Measurements from ENCODE around the gene SPECC1.

Gene SPECC1

GRCh38 chr17:20302246-20302917 is 293.2 kb downstream of the SPECC1 start:
- no peak overlapping the region for H3K9ac ChIP-seq (ENCODE audit: insufficient read length, low read depth)
- DNase-seq (ENCODE audit: low read depth, low spot score): no peak
- TF ChIP-seq ZNF274 (IDR thresholded peaks at IDR 0.05; ENCODE audit: low read depth, low read length) (no peak), YY1 (IDR thresholded peaks at IDR 0.05; ENCODE audit: insufficient read depth, insufficient read length) (no peak)
- peaks cover 5% of the 10 kb centered on the region for H3K36me3 ChIP-seq (ENCODE audit: insufficient read depth, insufficient read length, low read length)
- H3K9me3 ChIP-seq (ENCODE audit: insufficient read depth, low read length): peaks cover 10% of the 10 kb centered on the region
- H3K4me1 ChIP-seq (ENCODE audit: insufficient read depth, insufficient read length): peaks cover 2% of the 10 kb centered on the region
- no peak overlapping the region for H3K4me3 ChIP-seq (ENCODE audit: insufficient read length, low read depth)
- H3K27me3 ChIP-seq (ENCODE audit: insufficient read depth, insufficient read length): no peaks in the 10 kb centered on the region

- H3K36me3 ChIP-seq (ENCODE audit: insufficient read depth, insufficient read length, low read length): peaks cover 6% of the 10 kb centered on the region
- no peak for DNase-seq (ENCODE audit: low read depth, low spot score)
- TF ChIP-seq ZNF274 (IDR thresholded peaks at IDR 0.05; ENCODE audit: low read depth, low read length): no peak
- TF ChIP-seq YY1 (IDR thresholded peaks at IDR 0.05; ENCODE audit: insufficient read depth, insufficient read length): no peak
- no peak for TF ChIP-seq SUZ12 (IDR thresholded peaks at IDR 0.05; ENCODE audit: extremely low read depth, insufficient read depth, insufficient read length)
- no peaks in the 10 kb centered on the region for H3K27me3 ChIP-seq (ENCODE audit: insufficient read depth, insufficient read length)
- H3K9me3 ChIP-seq (ENCODE audit: insufficient read depth, low read length): peaks cover 16% of the 10 kb centered on the region
- H3K4me1 ChIP-seq (ENCODE audit: insufficient read depth, insufficient read length): peaks cover 2% of the 10 kb centered on the region
- no peak overlapping the region for H3K9ac ChIP-seq (ENCODE audit: insufficient read length, low read depth)
- no peak overlapping the region for H3K4me3 ChIP-seq (ENCODE audit: insufficient read length, low read depth)
Observed at GRCh38 chr17:20304961-20305360, 295.8 kb downstream of the SPECC1 start.

GRCh38 chr17:20306924-20307323 is 297.8 kb downstream of the SPECC1 start:
- Histone ChIP-seq H3K4me1 (ENCODE audit: insufficient read depth, insufficient read length) (peaks cover 2% of the 10 kb centered on the region), H3K4me3 (ENCODE audit: insufficient read length, low read depth) (no peak overlapping the region), H3K9me3 (ENCODE audit: insufficient read depth, low read length) (peaks cover 16% of the 10 kb centered on the region), H3K27me3 (ENCODE audit: insufficient read depth, insufficient read length) (no peaks in the 10 kb centered on the region), H3K36me3 (ENCODE audit: insufficient read depth, insufficient read length, low read length) (peaks cover 4% of the 10 kb centered on the region), H3K9ac (ENCODE audit: insufficient read length, low read depth) (no peak overlapping the region)
- TF ChIP-seq YY1 (IDR thresholded peaks at IDR 0.05; ENCODE audit: insufficient read depth, insufficient read length) (no peak), ZNF274 (IDR thresholded peaks at IDR 0.05; ENCODE audit: low read depth, low read length) (no peak), SUZ12 (IDR thresholded peaks at IDR 0.05; ENCODE audit: extremely low read depth, insufficient read depth, insufficient read length) (no peak)
- DNase-seq (ENCODE audit: low read depth, low spot score): no peak

GRCh38 chr17:20307326-20307910 is 298.3 kb downstream of the SPECC1 start:
- H3K4me1 ChIP-seq (ENCODE audit: insufficient read depth, insufficient read length): no peaks in the 10 kb centered on the region

GRCh38 chr17:20310481-20310880 is 301.3 kb downstream of the SPECC1 start:
- no peak overlapping the region for H3K4me3 ChIP-seq (ENCODE audit: insufficient read length, low read depth)
- H3K36me3 ChIP-seq (ENCODE audit: insufficient read depth, insufficient read length, low read length): peaks cover 9% of the 10 kb centered on the region
- H3K9ac ChIP-seq (ENCODE audit: insufficient read length, low read depth): no peak overlapping the region
- TF ChIP-seq SUZ12 (IDR thresholded peaks at IDR 0.05; ENCODE audit: extremely low read depth, insufficient read depth, insufficient read length) (no peak), ZNF274 (IDR thresholded peaks at IDR 0.05; ENCODE audit: low read depth, low read length) (no peak), YY1 (IDR thresholded peaks at IDR 0.05; ENCODE audit: insufficient read depth, insufficient read length) (no peak)
- H3K27me3 ChIP-seq (ENCODE audit: insufficient read depth, insufficient read length): no peaks in the 10 kb centered on the region
- H3K9me3 ChIP-seq (ENCODE audit: insufficient read depth, low read length): peaks cover 16% of the 10 kb centered on the region
- DNase-seq (ENCODE audit: low read depth, low spot score): no peak
- H3K4me1 ChIP-seq (ENCODE audit: insufficient read depth, insufficient read length): no peaks in the 10 kb centered on the region

More at GRCh38 chr17:20307326-20307910, 298.3 kb downstream of the SPECC1 start:
- H3K27me3 ChIP-seq (ENCODE audit: insufficient read depth, insufficient read length): no peaks in the 10 kb centered on the region
- no peak for DNase-seq (ENCODE audit: low read depth, low spot score)
- peaks cover 16% of the 10 kb centered on the region for H3K9me3 ChIP-seq (ENCODE audit: insufficient read depth, low read length)
- H3K4me3 ChIP-seq (ENCODE audit: insufficient read length, low read depth): no peak overlapping the region
- H3K9ac ChIP-seq (ENCODE audit: insufficient read length, low read depth): no peak overlapping the region
- H3K36me3 ChIP-seq (ENCODE audit: insufficient read depth, insufficient read length, low read length): peaks cover 4% of the 10 kb centered on the region
- TF ChIP-seq YY1 (IDR thresholded peaks at IDR 0.05; ENCODE audit: insufficient read depth, insufficient read length): no peak
- no peak for TF ChIP-seq SUZ12 (IDR thresholded peaks at IDR 0.05; ENCODE audit: extremely low read depth, insufficient read depth, insufficient read length)

GRCh38 chr17:20313306-20313705 is 304.1 kb downstream of the SPECC1 start:
- TF ChIP-seq ZNF274 (IDR thresholded peaks at IDR 0.05; ENCODE audit: low read depth, low read length) (no peak), YY1 (IDR thresholded peaks at IDR 0.05; ENCODE audit: insufficient read depth, insufficient read length) (no peak), SUZ12 (IDR thresholded peaks at IDR 0.05; ENCODE audit: extremely low read depth, insufficient read depth, insufficient read length) (no peak)
- Histone ChIP-seq H3K4me3 (ENCODE audit: insufficient read length, low read depth) (no peak overlapping the region), H3K27me3 (ENCODE audit: insufficient read depth, insufficient read length) (no peaks in the 10 kb centered on the region), H3K9me3 (ENCODE audit: insufficient read depth, low read length) (no peaks in the 10 kb centered on the region), H3K4me1 (ENCODE audit: insufficient read depth, insufficient read length) (no peaks in the 10 kb centered on the region), H3K9ac (ENCODE audit: insufficient read length, low read depth) (no peak overlapping the region), H3K36me3 (ENCODE audit: insufficient read depth, insufficient read length, low read length) (peaks cover 5% of the 10 kb centered on the region)
- no peak for DNase-seq (ENCODE audit: low read depth, low spot score)

- peaks cover 5% of the 10 kb centered on the region for H3K36me3 ChIP-seq (ENCODE audit: insufficient read depth, insufficient read length, low read length)
Observed at GRCh38 chr17:20313891-20314290, 304.7 kb downstream of the SPECC1 start.

More at GRCh38 chr17:20313891-20314290, 304.7 kb downstream of the SPECC1 start:
- Histone ChIP-seq H3K4me1 (ENCODE audit: insufficient read depth, insufficient read length) (no peaks in the 10 kb centered on the region), H3K4me3 (ENCODE audit: insufficient read length, low read depth) (no peak overlapping the region), H3K9ac (ENCODE audit: insufficient read length, low read depth) (no peak overlapping the region), H3K9me3 (ENCODE audit: insufficient read depth, low read length) (no peaks in the 10 kb centered on the region), H3K27me3 (ENCODE audit: insufficient read depth, insufficient read length) (no peaks in the 10 kb centered on the region)
- TF ChIP-seq SUZ12 (IDR thresholded peaks at IDR 0.05; ENCODE audit: extremely low read depth, insufficient read depth, insufficient read length) (no peak), ZNF274 (IDR thresholded peaks at IDR 0.05; ENCODE audit: low read depth, low read length) (no peak), YY1 (IDR thresholded peaks at IDR 0.05; ENCODE audit: insufficient read depth, insufficient read length) (no peak)
- no peak for DNase-seq (ENCODE audit: low read depth, low spot score)

Data from NT2/D1 (cell line).